ENCODE measurements around the gene LRRC10B.

Gene LRRC10B

GRCh38 chr11:61484541-61484940 is 24.0 kb upstream of the LRRC10B start:
- DNase-seq, result no peak
- intact Hi-C loops (cut with DNase I), result no loop called here

GRCh38 chr11:61485080-61485479 is 23.5 kb upstream of the LRRC10B start:
- intact Hi-C loops (cut with DNase I), result no loop called here
- DNase-seq, result no peak

- DNase-seq, result no peak
- intact Hi-C loops (cut with DNase I), result no loop called here
These were observed 22.4 kb upstream of the LRRC10B start for GRCh38 chr11:61486011-61486620.

- intact Hi-C loops (cut with DNase I), result no loop called here
- no peak for DNase-seq
These were observed 21.8 kb upstream of the LRRC10B start for GRCh38 chr11:61486779-61487178.

- no peak for DNase-seq
- intact Hi-C loops (cut with DNase I), result no loop called here
These were observed 21.1 kb upstream of the LRRC10B start for GRCh38 chr11:61487342-61488025.

GRCh38 chr11:61488651-61489291 is 19.8 kb upstream of the LRRC10B start:
- intact Hi-C loops (cut with DNase I), result no loop called here
- DNase-seq, result no peak

GRCh38 chr11:61489833-61490721 is 18.5 kb upstream of the LRRC10B start:
- DNase-seq, result no peak
- intact Hi-C loops (cut with DNase I), result no loop called here

GRCh38 chr11:61491736-61492395 is 16.7 kb upstream of the LRRC10B start:
- intact Hi-C loops (cut with DNase I), result no loop called here
- DNase-seq, result peak in 2 of 42 donors; percentile 2 to 8

- intact Hi-C loops (cut with DNase I), result no loop called here
- DNase-seq, result no peak
These were observed 14.1 kb upstream of the LRRC10B start for GRCh38 chr11:61494381-61494961.

GRCh38 chr11:61495801-61496601 is 12.5 kb upstream of the LRRC10B start:
- DNase-seq, result peak in 30 of 42 donors; percentile 26 to 82 (median 66)
- intact Hi-C loops (cut with DNase I), result no loop called here

- intact Hi-C loops (cut with DNase I), result no loop called here
- DNase-seq, result no peak
These were observed 11.7 kb upstream of the LRRC10B start for GRCh38 chr11:61496602-61497400.

GRCh38 chr11:61497473-61497872 is 11.1 kb upstream of the LRRC10B start:
- DNase-seq, result no peak
- intact Hi-C loops (cut with DNase I), result no loop called here

GRCh38 chr11:61497876-61498275 is 10.7 kb upstream of the LRRC10B start:
- intact Hi-C loops (cut with DNase I), result no loop called here
- no peak for DNase-seq

- intact Hi-C loops (cut with DNase I), result no loop called here
- DNase-seq, result peak in 40 of 42 donors; percentile 38 to 86 (median 71)
These were observed 9.7 kb upstream of the LRRC10B start for GRCh38 chr11:61498767-61499341.

GRCh38 chr11:61499816-61500491 is 8.6 kb upstream of the LRRC10B start:
- DNase-seq, result no peak
- intact Hi-C loops (cut with DNase I), result no loop called here

- no peak for DNase-seq
- intact Hi-C loops (cut with DNase I), result no loop called here
These were observed 6.0 kb upstream of the LRRC10B start for GRCh38 chr11:61502522-61502921.
